MCF 10A (cell line): ENCODE measurements around the gene NBEAL2. TPM values are rescaled to one million over a fixed set of nuclear protein-coding genes. Genes with fewer than 3 reads are reported as not detected.
A peak's percentile ranks its signal among the peaks of the same experiment; 100 is the strongest.

Source experiments
- BruUV-seq: library from RNA; stranded (reverse); fragments of 400-500 nt; replicated peaks from 2 replicates; lab custom pipeline; 2021; lab: Mats Ljungman, UMichigan
- CTCF ChIA-PET: fragments of 300-600 bp; sonication (Branson Sonifier 250); formaldehyde crosslinking; extraction: SDS; loops from one replicate; lab custom pipeline; 2021; ENCODE audit warnings: antibody characterized with exemption, inconsistent platforms; lab: Yijun Ruan, JAX
- POLR2A ChIA-PET: fragments of 300-600, 350-650 bp; sonication (Branson Sonifier 250); formaldehyde crosslinking; extraction: SDS; loops from one replicate; lab custom pipeline; 2020; ENCODE audit warnings: antibody characterized with exemption, inconsistent platforms; lab: Yijun Ruan, JAX
- DNase-seq: peaks from one replicate; pipeline ENCODE4 v3.0.0-alpha.2; 2018; ENCODE audit not compliant: unreplicated experiment
- H3K27ac Mint-ChIP-seq: one replicate; pipeline ENCODE4 v1.8.0; 2022; ENCODE audit warnings: mild to moderate bottlenecking, low read depth, mixed read lengths; ENCODE audit not compliant: unreplicated experiment
- H3K27me3 Mint-ChIP-seq: one replicate; pipeline ENCODE4 v1.8.0; 2022; ENCODE audit warnings: mixed read lengths; ENCODE audit not compliant: insufficient read depth, unreplicated experiment
- H3K36me3 Mint-ChIP-seq: one replicate; pipeline ENCODE4 v1.8.0; 2022; ENCODE audit warnings: mild to moderate bottlenecking, moderate library complexity, mixed read lengths; ENCODE audit not compliant: insufficient read depth, unreplicated experiment
- H3K4me1 Mint-ChIP-seq: one replicate; pipeline ENCODE4 v1.8.0; 2022; ENCODE audit warnings: mixed read lengths; ENCODE audit not compliant: insufficient read depth, unreplicated experiment
- H3K4me3 Mint-ChIP-seq: one replicate; pipeline ENCODE4 v1.8.0; 2022; ENCODE audit warnings: mild to moderate bottlenecking, moderate library complexity, mixed read lengths; ENCODE audit not compliant: unreplicated experiment
- H3K9me3 Mint-ChIP-seq: one replicate; pipeline ENCODE4 v1.8.0; 2022; ENCODE audit warnings: mixed read lengths; ENCODE audit not compliant: unreplicated experiment
- intact Hi-C: fragments of 100-400 bp; cut with micrococcal nuclease; formaldehyde crosslinking; loops from 2 replicates; pipeline ENCODE4 v1.14.1; 2022
- total RNA-seq: library from RNA; stranded (reverse); gene quantifications from 2 replicates; pipeline ENCODE4 v1.2.3, GENCODE V29; 2022
- TF ChIP-seq, protein P1 (sequence below): fragments of 200-600 bp; IDR thresholded peaks from one replicate; pipeline ENCODE4 v1.8.0; 2022; ENCODE audit warnings: antibody characterized with exemption, mild to moderate bottlenecking; ENCODE audit not compliant: unreplicated experiment

NBEAL2 gene
- total RNA-seq, 1 experiment from 2014 or later = 14.2 TPM

DNA sequence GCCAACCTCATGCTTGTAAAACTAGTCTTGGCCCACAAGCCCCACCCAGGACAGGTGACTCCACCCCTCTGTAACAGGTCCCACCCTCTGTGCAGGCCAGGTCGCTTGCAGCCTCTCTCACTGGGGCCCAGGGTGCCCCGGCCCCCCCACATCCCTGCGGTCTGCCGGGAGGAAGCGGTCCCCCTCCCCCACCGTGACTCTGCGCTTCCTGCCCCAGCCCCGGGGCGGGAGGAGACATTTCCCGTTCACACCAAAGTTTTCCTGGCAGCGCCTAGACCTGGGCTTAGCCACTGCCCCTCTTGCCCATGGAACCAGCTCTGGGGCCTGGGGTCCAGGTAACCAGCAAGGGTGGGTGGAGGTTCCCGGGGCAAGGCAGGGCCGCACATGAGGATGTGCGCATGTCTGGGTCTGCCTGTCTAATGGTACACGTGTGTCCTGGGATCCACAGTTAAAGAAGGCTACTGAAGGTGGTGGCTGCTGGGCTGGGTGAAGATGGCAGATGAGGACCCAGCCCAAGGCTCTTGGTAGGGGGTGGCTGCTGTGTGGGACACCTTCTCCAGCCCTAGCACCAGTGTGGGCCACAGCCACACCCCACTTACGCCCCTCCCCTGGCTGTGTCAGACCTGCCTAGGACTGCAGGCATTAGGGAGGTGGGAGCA is 8.4 kb downstream of the NBEAL2 start:
- CTCF ChIA-PET = interaction anchor here (1.6 kb wide), 1 partner anchor 11 kb away, joined by 5 read pairs; no protein-coding TSS in a partner anchor
- BruUV-seq = no TSS peak
- Mint-ChIP-seq H3K27ac (peak overlapping the region; percentile 31), H3K4me3 (no peak overlapping the region), H3K4me1 (peaks cover 12% of the 10 kb centered on the region), H3K27me3 (no peaks in the 10 kb centered on the region), H3K9me3 (no peaks in the 10 kb centered on the region), H3K36me3 (peaks cover 4% of the 10 kb centered on the region)
- POLR2A ChIA-PET = no interaction called here
- TF ChIP-seq, protein P1, sequence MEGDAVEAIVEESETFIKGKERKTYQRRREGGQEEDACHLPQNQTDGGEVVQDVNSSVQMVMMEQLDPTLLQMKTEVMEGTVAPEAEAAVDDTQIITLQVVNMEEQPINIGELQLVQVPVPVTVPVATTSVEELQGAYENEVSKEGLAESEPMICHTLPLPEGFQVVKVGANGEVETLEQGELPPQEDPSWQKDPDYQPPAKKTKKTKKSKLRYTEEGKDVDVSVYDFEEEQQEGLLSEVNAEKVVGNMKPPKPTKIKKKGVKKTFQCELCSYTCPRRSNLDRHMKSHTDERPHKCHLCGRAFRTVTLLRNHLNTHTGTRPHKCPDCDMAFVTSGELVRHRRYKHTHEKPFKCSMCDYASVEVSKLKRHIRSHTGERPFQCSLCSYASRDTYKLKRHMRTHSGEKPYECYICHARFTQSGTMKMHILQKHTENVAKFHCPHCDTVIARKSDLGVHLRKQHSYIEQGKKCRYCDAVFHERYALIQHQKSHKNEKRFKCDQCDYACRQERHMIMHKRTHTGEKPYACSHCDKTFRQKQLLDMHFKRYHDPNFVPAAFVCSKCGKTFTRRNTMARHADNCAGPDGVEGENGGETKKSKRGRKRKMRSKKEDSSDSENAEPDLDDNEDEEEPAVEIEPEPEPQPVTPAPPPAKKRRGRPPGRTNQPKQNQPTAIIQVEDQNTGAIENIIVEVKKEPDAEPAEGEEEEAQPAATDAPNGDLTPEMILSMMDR = no peak
- DNase-seq = peak; percentile 74
- intact Hi-C loops = no loop called here

DNA sequence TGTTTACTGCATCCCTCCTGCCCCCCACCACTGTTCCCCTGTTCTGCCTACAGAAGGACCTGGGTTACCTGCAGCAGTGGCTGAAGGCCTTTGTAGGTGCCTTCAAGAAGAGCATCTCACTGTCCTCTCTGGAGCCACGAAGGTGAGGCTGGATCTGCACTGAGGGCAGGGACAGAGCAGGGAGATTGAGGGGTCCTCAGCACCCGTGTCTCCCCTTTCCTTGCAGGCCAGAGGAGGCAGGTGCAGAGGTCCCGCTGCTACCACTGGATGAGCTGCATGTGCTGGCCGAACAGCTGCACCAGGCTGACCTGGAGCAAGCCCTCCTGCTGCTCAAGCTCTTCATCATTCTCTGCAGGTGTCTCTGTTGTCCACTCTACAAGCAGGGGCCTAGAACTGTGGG is 9.2 kb downstream of the NBEAL2 start:
- no peak for DNase-seq
- BruUV-seq = no TSS peak
- no peak overlapping the region for H3K4me3 Mint-ChIP-seq
- ChIA-PET CTCF (no interaction called here), POLR2A (no interaction called here)
- intact Hi-C loops = no loop called here
- no peaks in the 10 kb centered on the region for H3K9me3 Mint-ChIP-seq
- no peaks in the 10 kb centered on the region for H3K27me3 Mint-ChIP-seq
- H3K27ac Mint-ChIP-seq = no peak overlapping the region
- peaks cover 4% of the 10 kb centered on the region for H3K36me3 Mint-ChIP-seq
- H3K4me1 Mint-ChIP-seq = peaks cover 12% of the 10 kb centered on the region
- TF ChIP-seq, protein P1 = no peak

DNA sequence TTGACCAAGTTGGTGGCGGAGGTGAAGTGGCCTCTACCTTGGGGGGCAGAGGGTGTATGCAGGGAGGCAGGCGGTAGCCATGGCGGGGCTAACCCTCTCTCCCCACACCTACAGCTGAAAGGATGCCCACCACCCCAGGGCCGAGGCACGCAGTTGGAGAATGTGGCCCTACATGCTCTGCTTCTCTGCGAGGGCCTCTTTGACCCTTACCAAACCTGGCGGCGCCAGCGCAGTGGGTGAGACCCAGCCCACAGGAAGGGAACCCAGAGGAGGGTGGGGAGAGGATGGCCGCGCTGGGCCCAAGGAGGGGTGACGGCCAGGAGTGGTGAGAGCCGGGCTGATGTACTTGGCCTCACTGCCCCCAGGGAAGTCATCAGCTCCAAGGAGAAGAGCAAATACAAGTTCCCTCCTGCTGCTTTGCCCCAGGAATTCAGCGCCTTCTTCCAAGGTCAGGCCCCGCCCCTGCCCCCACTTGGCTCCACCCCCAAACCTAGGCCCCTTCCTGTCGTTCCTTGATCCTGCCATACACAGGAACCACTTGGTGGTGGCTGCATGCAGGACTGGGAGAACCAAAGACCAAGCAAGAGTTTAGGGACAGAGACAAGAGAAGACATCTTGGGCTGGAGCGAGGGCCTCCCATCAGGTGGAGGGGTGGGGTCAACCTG is 9.8 kb downstream of the NBEAL2 start:
- peaks cover 4% of the 10 kb centered on the region for H3K36me3 Mint-ChIP-seq

More for the DNA sequence above, 9.8 kb downstream of the NBEAL2 start:
- ChIA-PET POLR2A (no interaction called here), CTCF (no interaction called here)
- no peak for DNase-seq
- Mint-ChIP-seq H3K4me1 (peaks cover 12% of the 10 kb centered on the region), H3K4me3 (no peak overlapping the region), H3K27ac (no peak overlapping the region), H3K9me3 (no peaks in the 10 kb centered on the region), H3K27me3 (no peaks in the 10 kb centered on the region)
- TF ChIP-seq, protein P1 = no peak
- intact Hi-C loops = no loop called here
- no TSS peak for BruUV-seq
